DMS114 treated with DMSO at 0.1 percent for 48 hours (cell line): Measurements from ENCODE around the gene CACNA1A.
"Not testable (repeated sequence)": the region's sequence is repeated elsewhere in the genome, so short reads cannot be mapped to it uniquely, and the experiment has no call there.

ENCODE experiments used
- DNase-seq: peaks from one replicate; lab custom pipeline; 2025; ENCODE audit not compliant: unreplicated experiment; lab: John Stamatoyannopoulos, UW

Gene CACNA1A

DNA sequence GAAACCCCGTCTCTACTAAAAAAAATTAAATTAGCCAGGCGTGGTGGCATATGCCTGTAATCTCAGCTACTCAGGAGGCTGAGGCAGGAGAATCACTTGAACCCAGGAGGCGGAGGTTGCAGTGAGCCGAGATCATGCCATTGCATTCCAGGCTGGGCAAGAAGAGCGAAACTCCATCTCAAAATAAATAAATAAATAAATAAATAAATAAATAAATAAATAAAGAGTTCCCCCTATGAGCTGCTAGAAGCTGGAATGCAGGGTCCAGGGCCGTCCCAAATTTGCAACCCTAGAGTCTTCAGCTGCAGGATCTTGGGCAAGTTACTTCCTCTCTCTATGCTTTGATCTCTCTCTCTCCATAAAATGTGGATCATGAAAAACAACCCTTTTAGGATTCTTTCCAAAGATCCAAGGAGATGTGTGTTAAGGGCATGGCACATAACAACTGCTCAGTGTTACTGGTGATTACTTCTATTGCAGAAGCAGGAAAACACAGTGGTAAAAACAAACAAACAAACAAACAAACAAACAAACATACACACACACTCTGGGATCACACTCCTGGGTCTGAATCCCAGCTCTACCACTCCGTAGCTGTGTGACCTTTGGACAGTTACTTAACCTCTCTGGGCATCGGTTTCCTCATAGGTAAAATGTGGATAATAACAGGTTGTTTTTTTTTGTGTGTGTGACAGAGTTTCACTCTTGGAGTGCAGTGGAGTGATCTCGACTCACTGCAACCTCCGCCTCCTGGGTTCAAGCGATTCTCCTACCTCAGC, 78.8 kb downstream of the CACNA1A start:
- DNase-seq: no peak

DNA sequence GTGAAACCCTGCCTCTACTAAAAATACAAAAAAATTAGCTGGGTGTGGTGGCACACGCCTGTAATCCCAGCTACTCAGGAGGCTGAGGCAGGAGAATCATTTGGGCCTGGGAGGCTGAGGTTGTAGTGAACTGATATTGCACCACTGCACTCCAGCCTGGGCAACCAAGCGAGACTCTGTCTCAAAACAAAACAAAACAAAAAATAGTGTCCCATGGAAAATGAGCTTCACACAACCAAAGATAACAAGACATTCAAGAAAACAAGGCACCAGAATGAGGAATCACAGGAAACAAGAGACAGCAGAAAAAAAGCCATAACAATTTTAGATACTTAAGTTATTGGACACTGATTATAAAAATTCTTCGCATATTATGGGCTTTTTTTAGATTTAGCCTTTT, 80.4 kb downstream of the CACNA1A start:
- not testable (repeated sequence) for DNase-seq

DNA sequence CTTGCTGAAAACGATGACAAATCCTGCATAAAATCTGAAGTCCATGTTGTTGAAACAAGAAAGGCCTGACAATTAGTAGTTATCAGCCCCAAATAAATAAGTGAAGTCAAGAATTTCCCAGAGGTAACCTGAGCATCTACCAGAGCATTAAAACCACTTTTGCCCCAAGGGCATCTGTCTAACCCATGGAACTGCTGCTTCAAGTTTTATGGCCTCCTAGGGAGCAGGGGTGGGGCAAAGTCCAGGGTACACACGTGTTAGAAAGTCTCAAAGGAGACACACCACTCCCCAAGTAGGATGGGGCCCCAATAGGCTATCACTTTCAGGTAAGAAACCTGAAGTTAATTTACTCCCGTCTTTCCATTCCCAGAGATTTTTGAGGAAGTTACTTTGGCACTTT, 81.1 kb downstream of the CACNA1A start:
- DNase-seq: no peak

DNA sequence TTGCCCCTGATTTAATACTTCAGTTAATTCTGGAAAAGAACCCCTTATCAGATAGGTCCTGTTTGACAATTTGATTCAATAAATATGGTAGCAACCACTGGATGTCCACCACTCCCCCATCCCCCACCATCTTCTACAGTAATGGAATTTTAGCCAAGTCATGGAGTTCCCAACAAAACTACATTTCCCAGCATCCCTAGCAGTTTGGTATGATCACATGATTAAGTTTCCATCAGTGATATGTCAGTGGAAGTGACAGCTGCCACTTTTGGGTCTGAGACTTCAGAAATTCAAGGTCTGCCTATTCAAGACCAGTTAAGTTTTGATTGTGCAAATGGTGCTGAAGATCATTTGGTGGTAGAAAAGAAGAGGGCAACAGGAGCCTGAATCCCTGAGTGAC, 85.5 kb downstream of the CACNA1A start:
- no peak for DNase-seq

DNA sequence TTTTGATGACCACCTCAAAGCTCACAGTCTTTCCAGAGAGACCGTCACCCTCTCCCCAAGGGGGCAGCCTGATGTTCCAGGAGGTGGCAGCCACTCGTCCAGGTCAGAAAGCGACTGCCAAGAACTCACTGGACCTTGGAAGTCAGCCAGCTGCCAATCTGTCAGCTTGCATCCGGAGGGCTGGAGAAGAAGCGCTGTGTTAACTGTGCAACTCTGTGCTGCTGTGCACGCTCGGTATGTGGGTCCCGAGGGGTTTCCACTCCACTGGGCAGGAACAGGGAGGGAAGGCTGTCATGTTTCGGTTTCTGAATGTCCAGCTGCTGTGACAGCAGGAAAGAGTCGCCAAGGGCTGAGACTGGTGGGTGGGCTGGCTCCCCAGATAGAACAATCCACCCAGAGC, 89.2 kb downstream of the CACNA1A start:
- DNase-seq: no peak

DNA sequence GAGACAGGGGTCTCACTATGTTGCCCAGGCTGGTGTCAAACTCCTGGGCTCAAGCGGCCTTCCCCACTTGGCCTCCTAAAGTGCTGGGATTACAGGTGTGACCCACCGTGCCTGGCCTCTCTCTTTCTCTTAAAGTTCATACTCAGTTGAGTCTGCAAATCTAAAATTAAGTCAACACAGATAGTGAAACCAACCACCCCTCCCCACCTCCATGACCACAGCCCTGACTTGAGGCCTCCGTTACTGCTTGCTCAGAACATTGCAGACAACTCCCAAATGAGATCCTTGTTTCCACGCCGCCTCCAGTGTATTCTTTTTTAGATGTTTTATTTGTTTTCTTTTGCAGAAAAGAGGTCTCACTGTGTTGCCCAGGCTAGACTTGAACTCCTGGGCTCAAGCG, 94.4 kb downstream of the CACNA1A start:
- DNase-seq: no peak

DNA sequence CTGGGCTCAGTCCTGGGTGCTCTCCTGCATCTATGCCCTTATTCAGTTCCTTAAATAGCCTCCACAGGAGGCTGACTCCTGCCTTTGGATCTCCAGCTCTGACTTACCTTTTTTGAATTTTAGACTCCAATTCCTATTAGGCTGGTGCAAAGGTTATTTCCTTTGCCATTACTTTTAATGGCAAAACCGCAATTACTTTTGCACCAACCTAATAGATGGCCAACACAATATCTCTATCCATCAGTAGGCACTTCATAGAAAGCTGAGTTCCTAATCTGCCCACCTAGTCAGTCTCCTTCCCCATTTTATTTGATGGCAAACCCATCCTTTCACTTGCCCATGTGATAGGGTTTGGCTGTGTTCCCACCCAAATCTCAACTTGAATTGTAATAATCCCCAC, 95.3 kb downstream of the CACNA1A start:
- DNase-seq: no peak

DNA sequence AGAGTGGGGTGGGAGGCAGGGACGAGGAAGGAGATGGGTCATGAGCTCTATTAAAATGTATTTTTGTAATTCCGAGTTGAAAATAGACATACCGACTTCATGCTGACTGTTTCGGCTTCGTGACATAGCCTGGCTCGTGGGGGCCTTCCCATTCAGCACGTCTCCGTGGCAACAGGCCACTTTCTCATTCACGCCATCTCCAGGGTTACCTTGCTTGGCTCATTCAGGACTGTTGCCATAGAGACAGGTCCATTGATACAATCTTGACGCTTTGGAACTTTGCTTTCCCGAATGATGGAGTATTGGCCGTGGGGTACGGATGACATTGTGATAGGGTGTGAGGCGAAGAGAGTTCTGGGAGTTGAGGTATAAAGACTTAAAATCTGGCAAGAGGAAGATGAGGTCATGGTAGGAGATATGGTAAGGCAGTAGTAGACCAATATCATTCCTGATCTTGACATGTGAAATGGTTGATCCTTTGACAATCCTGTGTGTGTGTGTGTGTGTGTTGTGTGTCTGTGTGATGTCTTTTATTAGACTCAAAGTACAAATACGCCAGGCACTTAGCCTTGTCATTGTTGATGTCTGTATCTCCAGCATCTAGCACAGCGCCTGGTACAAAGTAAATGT, 97.3 kb downstream of the CACNA1A start:
- no peak for DNase-seq

DNA sequence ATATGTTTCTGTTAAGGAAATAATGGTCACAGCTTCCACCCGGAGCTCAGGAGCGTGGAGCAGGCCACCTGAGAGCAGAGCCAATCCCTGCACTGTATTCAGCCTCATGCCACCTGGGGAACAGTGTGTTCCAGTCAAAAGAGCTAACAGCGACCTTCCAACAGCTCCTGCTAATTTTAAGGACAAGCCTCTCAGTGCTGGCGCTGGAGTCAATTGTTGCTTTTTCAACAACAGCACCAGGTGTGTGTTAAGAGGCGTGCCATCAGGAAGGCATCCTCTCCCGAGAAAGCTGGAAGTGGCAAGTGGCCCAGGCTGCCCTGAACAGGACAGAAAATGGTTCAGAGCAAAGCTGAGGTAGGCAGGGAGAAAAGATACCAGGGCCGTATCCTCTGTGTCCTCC, 102.0 kb downstream of the CACNA1A start:
- no peak for DNase-seq

DNA sequence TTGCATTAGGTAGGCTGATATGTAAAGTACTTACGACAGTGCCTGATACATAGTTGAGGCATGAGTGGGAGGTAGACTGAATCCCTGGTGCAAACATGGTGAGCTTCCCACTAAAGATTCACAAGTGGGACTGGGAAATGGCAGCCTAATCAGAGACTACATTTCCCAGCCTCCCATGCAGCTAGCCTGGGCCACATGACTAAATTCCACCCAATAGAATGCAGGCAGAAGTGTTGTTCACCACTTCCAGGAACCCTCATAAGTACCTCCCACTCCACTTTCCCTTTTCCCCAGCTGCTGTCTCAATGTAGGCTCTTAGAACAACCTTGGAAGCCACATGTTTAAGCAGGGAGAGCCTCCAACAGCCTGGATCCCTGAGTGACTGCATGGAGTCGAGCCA, 104.9 kb downstream of the CACNA1A start:
- no peak for DNase-seq

DNA sequence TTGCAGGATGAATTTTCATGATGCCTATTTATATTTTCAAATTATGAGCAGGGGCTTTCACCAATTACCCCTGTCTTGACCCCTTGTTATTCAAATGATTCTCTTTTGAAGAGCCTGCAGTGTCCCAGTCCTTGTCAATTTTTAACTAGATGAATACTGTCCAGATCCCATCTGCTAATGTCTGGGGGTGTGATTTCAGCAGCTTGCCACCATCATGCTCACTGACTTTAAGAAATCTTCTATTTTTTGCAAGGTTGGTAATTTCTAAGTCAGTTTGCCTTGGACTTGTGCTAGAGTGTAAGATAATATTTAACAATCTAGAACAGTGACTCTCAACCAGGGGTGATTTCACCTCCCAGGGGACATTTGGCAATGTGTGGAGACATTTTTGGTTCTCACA, 106.0 kb downstream of the CACNA1A start:
- DNase-seq: no peak

DNA sequence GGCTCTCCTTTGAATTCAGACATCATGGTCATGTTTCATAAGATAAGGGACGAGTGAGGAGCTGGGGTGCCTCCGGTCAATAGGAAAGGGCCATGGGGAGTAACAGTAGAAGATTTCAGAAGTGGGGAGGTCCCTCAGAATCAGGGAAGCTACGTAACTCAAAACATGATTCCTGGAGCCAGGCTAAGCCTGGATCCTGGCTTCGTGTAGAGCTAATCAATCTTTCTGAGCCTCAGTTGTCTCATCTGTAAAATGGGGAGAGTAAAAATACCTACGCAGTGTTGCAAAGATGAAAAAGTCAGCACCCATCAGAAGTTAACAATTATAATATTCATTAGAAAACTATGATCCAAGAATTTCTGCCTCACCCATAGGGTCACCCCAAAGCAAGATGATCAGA, 106.5 kb downstream of the CACNA1A start:
- DNase-seq: no peak

DNA sequence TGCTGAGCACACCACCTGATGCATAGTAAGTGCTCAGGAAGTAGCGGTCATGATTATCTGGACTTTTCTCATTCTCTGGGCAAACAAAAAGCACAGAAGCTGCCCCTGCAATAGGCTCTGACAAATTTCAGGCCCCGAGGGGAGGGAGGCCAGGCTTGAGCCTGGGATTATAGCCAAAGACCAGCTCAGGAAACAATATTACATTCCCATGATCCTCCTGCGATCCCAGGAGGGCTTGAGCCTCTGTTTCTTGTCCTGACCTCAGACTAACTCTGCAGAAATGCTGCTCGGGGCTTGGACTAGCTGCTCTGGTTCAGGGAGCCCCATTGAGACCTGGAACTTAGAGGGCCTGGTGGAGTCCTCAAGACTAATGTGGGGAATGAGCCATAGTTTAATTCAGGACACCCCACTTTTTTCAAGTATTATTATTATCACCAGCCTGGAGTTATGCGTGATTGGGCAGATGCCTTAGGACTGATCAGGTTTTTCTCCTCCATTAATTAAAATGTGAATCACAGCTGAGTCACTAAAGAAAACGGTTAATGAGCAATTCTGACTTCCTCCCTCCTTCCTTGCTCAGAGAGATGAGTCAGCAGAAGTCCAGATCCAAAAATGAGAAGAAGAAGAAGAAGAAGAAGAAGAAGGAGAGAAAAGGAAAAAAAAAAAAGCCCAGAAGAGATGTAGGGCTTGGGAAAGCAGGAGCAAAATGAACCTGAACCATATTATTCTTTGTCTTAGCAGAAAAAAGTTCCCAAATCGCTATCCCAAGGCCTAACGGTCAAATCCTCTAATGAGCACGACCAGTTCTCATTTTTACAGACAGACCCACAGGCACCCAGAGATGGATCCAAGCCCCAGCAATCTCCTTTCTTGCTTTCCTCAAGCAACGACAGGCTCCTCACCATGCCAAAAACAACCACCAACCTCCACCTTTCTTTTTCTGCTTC, 107.2 kb downstream of the CACNA1A start:
- DNase-seq: no peak

DNA sequence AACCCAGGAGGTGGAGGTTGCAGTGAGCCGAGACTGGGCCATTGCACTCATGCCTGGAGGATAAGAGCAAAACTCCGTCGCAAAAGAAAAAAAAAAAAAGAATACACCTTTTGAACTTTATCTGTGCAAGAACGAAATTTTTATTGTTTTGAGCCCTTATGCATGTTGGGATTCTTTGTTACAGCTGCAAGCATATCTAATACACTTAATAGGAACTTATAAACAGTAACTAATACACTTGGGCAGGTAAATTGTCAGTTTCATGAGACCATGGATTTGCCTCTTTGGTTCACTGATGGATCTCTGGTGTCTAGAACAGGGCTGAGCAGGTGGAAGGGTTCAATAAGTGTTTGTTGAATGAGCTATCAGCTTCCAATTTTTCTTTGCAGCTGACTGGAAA, 108.1 kb downstream of the CACNA1A start:
- DNase-seq: no peak

DNA sequence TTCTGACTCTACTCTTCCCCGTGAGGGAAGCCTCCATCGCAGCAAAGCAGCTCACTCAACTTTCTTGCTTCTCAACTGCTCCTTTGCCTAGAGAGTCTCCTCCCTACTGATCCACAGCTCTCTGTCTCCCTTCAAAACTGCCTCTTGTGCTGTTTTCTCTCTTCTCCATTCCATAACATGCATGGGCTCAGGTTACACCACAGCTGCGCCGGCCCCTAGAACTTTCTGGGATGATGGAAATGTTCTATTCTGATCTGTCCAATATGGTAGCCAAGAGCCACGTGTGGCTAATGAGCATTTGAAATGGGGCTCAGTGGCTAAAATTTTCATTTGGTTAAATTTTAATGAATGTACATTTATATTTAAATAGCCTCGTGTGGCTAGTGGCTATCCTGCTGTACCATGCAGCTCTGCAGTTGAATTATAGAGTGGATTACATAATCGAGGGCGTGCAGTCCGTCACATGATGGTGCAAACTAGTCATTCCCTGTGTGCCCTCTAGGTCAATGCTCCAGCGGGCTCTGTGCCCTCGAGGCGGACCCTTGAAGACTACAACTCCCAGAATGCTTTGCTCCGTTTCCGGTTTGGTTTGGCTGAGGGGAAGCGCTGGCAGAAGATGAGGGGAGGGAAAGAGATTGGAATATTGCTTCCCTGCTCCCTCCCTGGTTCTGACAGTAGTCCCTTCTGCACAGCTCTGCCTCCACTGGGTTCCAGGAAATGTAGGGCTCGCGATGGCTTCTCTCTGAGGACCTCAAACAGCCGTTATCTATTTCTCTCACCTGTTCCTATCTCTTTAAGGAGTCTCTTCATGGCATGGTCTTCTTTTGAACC, 109.8 kb downstream of the CACNA1A start:
- DNase-seq: peak; percentile 29

DNA sequence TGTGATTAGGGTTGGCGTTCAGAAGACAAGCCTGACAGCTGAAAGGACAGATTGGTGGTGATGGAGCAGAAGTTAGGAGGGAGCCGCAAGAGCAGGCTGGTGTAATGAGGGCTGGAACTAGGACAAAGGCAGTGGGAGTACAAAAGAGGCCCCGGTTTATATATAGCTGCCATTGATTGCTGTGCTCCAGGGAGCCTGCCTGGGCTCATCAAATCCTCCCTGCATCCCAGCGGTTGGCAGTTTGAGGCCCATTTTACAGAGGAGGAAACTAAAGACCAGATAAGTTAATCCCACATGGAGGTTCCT, 123.7 kb downstream of the CACNA1A start:
- no peak for DNase-seq

DNA sequence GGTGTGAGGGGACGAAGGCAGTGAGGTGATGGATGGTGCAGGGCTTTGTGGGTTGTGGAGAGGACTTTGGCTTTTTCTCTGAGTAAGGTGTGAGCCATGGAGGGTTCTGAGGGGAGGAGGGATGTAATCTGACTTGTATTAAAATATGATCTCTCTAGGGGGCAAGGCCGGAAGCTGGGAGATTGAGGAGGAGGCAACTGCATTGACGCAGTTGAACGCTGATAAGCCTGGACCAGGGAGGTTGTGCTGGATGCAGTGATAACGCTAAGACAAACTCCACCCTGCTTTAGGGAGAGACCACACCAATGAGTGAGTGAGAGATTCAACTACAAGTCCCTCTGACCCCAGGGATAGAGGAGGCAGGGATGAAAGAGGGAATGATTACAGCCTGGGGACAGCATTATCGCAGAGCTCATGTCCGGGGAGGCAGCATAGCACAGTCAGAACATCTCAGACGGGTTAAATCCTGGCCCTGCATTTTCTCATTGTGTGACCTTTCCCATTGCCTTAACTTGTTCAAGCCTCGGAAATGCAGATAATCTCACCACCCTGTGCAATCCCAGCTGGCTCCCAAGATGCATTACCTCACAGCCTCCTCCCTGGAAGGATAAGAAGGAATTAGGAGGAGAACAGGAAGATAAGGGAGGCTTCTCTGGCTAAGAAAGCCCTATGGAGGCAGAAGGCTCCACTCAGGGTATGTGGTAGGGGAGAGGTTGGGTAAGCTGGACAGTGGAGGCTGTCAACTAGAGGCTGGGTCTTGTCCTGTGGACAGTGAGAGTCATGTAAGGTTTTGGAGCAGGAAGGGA, 124.2 kb downstream of the CACNA1A start:
- no peak for DNase-seq

DNA sequence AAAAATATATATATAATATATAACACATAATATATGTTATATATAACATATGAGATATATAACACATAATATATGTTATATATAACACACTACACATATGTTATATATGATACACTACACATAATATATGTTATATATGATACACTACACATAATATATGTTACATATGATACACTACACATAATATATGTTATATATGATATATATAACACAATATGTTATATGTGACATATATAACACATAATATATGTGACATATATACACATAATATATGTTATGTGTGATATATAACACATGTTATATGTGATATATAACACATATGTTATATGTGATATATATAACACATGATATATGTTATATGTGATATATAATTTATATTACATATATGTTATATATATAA, 129.7 kb downstream of the CACNA1A start:
- DNase-seq: no peak

DNA sequence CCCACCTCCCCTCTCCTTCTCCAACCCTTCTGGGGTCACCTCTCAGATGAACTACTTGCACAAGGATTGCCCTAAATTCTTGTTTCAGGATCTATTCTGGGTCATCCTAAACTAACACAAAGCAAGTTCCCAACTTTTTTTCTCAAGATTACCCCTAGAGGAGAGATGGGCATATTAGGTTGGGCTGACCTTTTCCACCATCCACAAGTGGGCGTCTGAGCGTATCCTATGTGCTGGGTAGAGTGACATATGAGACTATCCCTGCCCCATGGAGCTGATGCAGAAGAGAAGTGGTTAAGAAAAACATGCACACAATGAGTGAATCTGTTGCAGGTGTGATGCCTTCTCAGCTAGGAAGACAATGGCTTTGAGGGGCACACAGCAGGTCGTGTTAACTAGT, 132.7 kb downstream of the CACNA1A start:
- DNase-seq: no peak

DNA sequence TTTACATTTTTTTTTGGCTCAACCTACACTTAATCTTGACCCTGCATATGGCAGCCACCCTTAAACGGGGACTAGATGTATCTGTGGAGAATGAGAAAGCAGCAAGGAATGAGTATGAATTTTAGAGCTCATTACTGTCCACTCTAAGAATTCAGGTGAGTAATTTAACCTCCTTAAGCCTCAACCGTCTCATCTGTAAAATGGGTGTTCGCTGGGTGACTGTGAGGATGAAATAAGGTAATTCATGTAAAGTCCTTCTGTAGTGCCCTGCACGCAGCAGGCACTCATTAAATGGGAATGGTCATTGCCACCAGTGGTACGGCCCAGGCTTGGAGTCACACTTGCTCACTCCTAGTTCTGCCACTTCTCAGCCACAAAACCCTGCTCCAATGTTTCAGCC, 135.3 kb downstream of the CACNA1A start:
- no peak for DNase-seq
